ENCODE data around the gene RPL7L1. TPM values are rescaled to one million over a fixed set of nuclear protein-coding genes. Genes with fewer than 3 reads are reported as not detected.
"Not testable (repeated sequence)": the region's sequence is repeated elsewhere in the genome, so short reads cannot be mapped to it uniquely, and the experiment has no call there.

The RPL7L1 gene
- total RNA-seq, 1 donor from 2014 or later: 91.0 TPM

DNA sequence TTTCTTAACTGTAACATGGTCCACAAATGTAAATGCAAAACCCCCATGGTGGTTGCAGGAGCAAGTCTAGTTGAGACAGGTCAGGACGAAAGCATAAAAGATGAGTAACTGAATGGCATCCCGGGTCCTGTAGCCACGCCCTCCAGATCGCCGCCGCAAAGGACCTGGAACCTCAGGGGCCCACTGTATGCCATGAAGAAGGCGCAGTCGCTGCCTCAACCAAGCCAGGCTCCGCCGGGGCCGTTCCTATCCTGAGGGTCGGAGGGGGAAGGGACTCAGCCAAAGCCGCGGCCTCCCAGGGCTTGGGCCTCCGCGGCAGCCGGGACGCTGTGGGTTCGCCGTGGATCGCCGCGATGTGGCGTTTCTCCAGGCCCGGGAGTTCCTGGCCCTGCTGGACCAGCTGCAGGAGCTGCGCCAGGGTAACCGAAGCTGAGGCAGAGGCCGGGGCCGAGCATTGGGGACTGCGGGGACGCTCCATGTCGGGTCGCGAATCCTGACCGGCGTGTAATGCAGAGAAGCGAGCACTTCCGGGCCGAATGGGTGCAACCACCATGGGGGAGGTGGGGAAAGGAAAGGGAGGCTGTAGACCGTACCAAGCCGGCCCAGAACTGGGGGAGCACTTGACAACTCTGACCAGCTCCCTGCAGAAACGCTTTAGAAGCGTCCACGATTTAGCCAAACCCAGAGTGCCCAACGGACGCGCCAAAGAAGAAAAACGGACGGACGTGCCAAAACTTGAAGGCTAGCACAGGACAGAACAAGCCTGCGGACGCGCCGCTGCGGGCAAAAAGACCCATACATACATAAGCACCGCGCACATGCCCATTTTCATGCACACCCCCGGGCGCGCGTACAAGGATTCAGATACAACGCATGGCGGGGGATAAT, 11.1 kb downstream of the RPL7L1 start:
- intact Hi-C loops (cut with micrococcal nuclease): loop anchor here (1.0 to 5.0 kb wide), 4 partner anchors 9 to 163 kb away; partner anchors contain the start of genes RPL7L1 and TBCC

DNA sequence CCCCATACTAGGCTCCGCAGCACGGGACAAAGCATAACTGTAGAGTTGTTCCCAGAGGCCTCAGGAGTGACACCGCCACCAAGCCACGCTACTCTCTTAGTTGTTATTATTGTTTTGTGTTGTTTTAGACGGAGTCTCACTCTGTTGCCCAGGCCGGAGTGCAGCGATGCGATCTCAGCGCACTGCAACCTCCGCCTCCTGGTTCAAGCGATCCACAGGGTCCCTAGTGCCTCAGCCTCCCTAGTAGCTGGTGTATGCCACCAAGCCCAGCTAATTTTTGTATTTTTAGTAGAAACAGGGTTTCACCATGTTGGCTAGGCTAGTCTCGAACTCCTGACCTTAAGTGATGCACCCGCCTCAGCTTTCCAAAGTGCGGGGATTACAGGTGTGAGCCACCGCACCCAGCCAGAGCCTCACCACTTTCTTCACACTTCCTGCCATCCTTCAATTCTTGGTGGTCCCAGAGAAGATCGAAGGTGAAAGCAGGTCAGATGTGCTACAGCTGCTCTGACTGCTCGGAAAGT, 11.8 kb downstream of the RPL7L1 start:
- intact Hi-C loops (cut with micrococcal nuclease): loop anchor here (5.0 kb wide), 1 partner anchor 164 kb away; no protein-coding TSS in a partner anchor

GRCh38 chr6:42894041-42894828, 14.8 kb downstream of the RPL7L1 start:
- intact Hi-C loops (cut with micrococcal nuclease): loop anchor here (5.0 kb wide), 1 partner anchor 167 kb away; no protein-coding TSS in a partner anchor

DNA sequence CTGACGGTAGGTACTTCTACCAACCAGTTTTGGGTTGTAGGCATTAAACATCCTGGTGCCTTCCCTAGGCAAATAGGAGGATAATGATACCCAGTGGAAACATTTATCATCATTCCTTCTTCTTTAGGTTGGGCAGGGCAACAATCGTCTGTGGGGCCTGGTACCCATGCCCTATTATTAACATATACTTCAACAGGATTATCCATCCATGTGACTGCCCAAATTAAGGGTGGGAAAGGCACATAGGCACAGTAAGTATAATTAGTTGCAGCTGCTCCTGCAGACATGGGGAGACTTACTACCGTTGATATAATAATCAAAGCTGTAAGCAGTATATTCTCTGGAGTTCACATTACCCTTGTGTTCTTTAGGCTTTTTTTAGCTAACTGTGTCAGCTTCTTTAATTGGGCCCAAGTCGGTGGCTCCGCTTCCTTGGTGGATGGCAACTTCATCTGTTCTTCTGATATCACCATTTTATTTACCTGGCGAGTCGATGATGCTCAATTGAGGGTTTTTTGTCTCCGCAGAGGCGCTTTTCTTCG, 16.8 kb downstream of the RPL7L1 start:
- intact Hi-C loops (cut with micrococcal nuclease): loop anchor here (5.0 kb wide), 1 partner anchor 116 kb away; the partner anchor contains the start of genes KLHDC3 and MEA1

GRCh38 chr6:42898891-42899361, 19.5 kb downstream of the RPL7L1 start:
- intact Hi-C loops (cut with micrococcal nuclease): loop anchor here (1.0 to 5.0 kb wide), 3 partner anchors 9 to 238 kb away; partner anchors contain the start of genes KLHDC3 and MEA1

DNA sequence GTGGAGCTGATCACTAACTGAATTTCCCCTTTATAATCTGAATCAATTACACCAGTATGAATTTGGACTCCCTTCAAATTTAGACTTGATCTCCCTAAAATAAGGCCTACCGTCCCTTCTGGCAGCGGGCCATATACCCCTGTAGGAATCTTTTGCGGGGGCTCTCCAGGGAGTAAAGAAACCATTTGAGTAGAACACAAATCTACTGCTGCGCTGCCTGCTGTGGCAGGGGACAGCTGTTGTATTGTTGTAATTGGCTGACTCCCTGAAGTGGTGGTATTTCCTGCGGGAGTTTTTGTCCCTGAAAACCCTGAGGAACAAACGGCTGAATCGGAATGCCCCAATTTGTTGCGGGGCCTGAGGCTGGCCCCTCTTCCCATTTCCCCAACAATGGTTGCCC, 20.5 kb downstream of the RPL7L1 start:
- intact Hi-C loops (cut with micrococcal nuclease): loop anchor here (1.0 to 5.0 kb wide), 3 partner anchors 10 to 239 kb away; partner anchors contain the start of genes KLHDC3 and MEA1

- intact Hi-C loops (cut with micrococcal nuclease): loop anchor here (1.0 kb wide), 1 partner anchor 242 kb away; no protein-coding TSS in a partner anchor
Measured at GRCh38 chr6:42901538-42901957, 22.1 kb downstream of the RPL7L1 start.

- intact Hi-C loops (cut with micrococcal nuclease): not testable (repeated sequence)
Measured at GRCh38 chr6:42902429-42903263, 23.2 kb downstream of the RPL7L1 start.

DNA sequence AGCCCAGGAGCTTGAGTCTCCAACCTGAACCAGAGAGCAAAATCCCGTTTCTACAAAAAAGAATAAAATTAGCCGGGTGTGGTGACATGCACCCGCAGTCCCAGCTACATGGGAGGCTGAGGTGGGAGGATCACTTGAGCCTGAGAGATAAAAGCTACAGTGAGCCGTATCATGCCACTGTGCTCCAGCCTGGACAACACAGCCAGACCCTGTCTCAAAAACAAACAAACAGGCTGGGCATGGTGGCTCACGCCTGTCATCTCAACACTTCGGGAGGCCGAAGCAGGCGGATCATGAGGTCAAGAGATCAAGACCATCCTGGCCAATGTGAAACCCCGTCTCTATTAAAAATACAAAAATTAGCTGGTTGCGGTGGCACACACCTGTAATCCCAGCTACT, 25.1 kb downstream of the RPL7L1 start:
- intact Hi-C loops (cut with micrococcal nuclease): no loop called here

DNA sequence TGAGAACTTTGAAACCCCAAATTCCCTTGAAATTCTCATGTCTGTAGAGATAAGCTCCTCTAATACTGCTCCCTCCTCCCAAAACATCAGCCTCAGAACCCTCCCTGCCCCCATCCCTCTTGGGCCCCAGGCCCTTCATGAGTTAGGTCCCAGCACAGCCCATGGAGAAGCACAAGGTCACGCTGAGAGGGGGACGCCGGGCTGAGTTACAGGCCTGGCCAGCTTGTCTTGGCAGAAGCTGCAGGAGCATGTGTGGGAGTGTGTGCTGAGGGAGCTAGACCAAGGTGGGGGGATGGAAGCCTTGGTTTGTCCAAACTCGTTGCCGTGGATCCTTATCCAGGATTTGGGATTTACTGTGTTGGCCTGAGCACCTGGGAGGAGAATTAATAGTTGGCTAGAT, 27.9 kb downstream of the RPL7L1 start:
- intact Hi-C loops (cut with micrococcal nuclease): no loop called here

DNA sequence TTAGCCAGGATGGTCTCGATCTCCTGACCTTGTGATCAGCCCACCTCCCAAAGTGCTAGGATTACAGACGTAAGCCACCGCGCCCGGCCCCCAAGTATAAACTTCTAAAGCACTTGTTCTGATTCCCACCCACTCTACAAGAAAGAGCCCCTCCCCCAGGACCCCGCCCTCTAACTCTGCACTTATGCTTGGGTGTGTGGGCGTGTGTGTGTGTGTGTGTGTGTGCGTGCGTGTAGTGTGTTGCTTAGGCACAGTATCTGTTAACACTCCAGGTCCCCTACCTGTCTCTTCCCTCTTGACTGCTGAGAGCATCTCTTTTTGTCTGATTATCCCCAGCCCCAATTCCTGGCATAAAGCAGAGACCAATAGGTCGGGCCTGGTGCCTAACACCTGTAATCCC, 30.4 kb downstream of the RPL7L1 start:
- intact Hi-C loops (cut with micrococcal nuclease): no loop called here

DNA sequence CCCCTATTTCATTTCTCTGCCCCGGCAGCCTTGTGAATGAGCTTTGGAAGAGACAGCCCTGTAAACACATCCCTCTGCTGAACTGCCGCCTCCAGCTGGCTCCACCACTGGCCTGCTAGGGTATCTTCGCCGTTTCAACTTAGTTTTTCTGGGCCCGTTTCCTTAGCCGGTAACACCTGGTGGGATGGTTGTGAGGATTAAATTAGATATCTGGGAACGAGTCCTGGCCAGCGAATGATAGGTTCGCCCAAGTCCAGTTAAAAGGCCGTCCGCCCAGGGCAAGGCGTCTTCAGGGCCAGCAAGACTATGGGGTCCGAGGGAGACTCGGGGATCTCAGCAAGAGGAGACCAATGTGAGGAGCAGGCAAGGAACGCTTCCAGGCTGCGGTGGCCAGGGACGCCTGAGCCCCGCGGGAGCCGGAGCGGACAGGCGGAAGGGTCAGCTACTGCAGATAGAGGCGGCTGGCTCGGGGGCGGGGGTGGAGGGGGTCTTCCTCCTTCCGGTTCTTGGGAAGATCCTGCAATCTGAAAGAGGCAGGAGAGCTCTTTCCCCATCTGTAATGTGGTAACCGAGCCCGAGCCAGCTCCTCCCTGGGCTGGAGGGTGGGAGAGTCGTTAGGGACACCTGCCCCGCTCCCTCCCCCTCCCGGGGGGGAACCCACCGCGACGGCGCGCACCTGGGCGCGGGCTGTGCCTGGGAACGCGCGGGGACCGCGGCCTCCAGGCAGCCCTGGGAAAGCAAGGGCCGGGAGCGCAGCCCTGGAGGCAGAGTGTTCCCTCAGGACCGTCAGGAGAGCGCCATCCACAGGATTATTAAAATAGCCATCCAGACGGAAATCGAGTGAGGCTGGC, 32.0 kb downstream of the RPL7L1 start:
- intact Hi-C loops (cut with micrococcal nuclease): no loop called here

DNA sequence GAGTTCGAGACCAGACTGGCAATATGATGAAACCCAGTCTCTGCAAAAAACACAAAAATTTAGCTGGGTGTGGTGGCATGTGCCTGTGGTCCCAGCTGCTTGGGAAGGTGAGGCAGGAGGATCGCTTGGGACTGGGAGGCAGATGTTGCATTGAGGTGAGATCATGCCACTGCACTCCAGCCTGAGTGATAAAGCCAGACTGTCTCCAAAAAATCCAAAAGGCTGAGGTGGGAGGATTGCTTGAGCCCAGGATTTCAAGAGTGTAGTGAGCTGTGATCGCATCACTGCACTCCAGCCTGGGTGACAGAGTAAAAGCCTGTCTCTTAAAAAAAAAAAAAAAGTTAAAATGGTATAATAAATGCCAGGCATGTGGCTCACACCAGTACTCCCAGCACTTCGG, 35.1 kb downstream of the RPL7L1 start:
- intact Hi-C loops (cut with micrococcal nuclease): no loop called here

- intact Hi-C loops (cut with micrococcal nuclease): no loop called here
Measured at GRCh38 chr6:42915732-42916131, 36.3 kb downstream of the RPL7L1 start, which contains the start of gene PTCRA. Gene PTCRA (plus strand): TSS chr6:42916053. CDS start chr6:42916070, 17 bp downstream.

- intact Hi-C loops (cut with micrococcal nuclease): no loop called here
Measured at GRCh38 chr6:42916288-42916687, 36.9 kb downstream of the RPL7L1 start.

GRCh38 chr6:42921801-42922200, 42.4 kb downstream of the RPL7L1 start:
- intact Hi-C loops (cut with micrococcal nuclease): no loop called here

DNA sequence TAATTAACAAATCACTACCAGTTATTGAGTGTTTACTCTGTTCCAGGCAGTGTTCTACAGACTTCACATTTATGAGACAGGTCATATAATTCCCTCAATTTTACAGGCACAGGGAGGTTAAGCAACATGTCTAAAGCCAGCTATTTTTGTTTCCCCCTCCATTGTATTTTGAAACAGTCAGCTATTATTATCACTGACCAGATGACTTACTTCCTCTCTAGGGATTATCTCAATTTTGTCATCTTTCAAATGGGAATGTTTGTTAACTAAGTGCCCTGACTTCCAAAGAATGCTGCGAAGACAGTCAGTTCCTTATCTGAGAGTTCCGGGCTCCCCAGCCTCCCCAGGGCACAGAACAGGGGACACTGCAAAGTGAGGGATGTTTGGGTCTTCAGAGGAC, 44.2 kb downstream of the RPL7L1 start:
- intact Hi-C loops (cut with micrococcal nuclease): no loop called here

- intact Hi-C loops (cut with micrococcal nuclease): loop anchor here (5.0 kb wide), 1 partner anchor 708 kb away; the partner anchor contains the start of gene MRPS10
Measured at GRCh38 chr6:42925248-42925857, 45.9 kb downstream of the RPL7L1 start.
